HPDE6-E6E7 (cell line): Measurements from ENCODE around the gene SENP8.

Experiments
- DNase-seq: peaks from one replicate; pipeline ENCODE4 v3.0.0; 2011; ENCODE audit warnings: missing footprints; ENCODE audit errors: extremely low spot score

Gene SENP8

GRCh38 chr15:72175186-72176044 lies 57.2 kb downstream of the SENP8 start:
- DNase-seq: no peak

GRCh38 chr15:72176159-72176558 lies 58.0 kb downstream of the SENP8 start:
- no peak for DNase-seq

- no peak for DNase-seq
Observed at GRCh38 chr15:72176743-72177142, 58.5 kb downstream of the SENP8 start.

- DNase-seq: no peak
Observed at GRCh38 chr15:72178976-72179585, 60.9 kb downstream of the SENP8 start.

GRCh38 chr15:72179950-72180581 lies 61.9 kb downstream of the SENP8 start:
- DNase-seq: no peak

- DNase-seq: no peak
Observed at GRCh38 chr15:72180761-72181324, 62.6 kb downstream of the SENP8 start.

GRCh38 chr15:72182244-72182643 lies 64.0 kb downstream of the SENP8 start:
- no peak for DNase-seq

GRCh38 chr15:72182673-72183072 lies 64.5 kb downstream of the SENP8 start:
- DNase-seq: no peak

- DNase-seq: no peak
Observed at GRCh38 chr15:72183781-72184164, 65.6 kb downstream of the SENP8 start.

GRCh38 chr15:72184165-72184811 lies 66.1 kb downstream of the SENP8 start:
- DNase-seq: no peak

GRCh38 chr15:72189250-72189902 lies 71.2 kb downstream of the SENP8 start:
- DNase-seq: no peak

- no peak for DNase-seq
Observed at GRCh38 chr15:72192416-72192815, 74.2 kb downstream of the SENP8 start.
